GM23338 (cell line): ENCODE results near the gene FRY.

Experiments used
- CREB1 ChIP-seq: fragments of 250-450 bp; sonication (Bioruptor Pico); IDR thresholded peaks from 2 replicates; pipeline ENCODE4 v1.5.0; 2020; ENCODE audit warnings: low read depth, mild to moderate bottlenecking, moderate library complexity
- CTCF ChIP-seq, 2 experiments: fragments of 200-600 bp in 1 of 2; sonication (generic) in 1 of 2; conservative IDR thresholded peaks; 2 replicates each; pipeline versions ENCODE4 v1.5.1 to v1.6.1; 2016 to 2017; ENCODE audit warnings: antibody characterized with exemption in 2 of 2, low read depth in 2 of 2, mild to moderate bottlenecking in 2 of 2, moderate library complexity in 1 of 2
- EZH2 ChIP-seq: fragments of 200-600 bp; sonication (generic); IDR thresholded peaks from one replicate; pipeline ENCODE4 v1.8.0; 2017; ENCODE audit warnings: antibody characterized with exemption, mild to moderate bottlenecking, low read depth; ENCODE audit not compliant: unreplicated experiment
- EZH2phosphoT487 ChIP-seq: fragments of 200-600 bp; sonication (generic); IDR thresholded peaks from one replicate; pipeline ENCODE4 v1.8.1; 2018; ENCODE audit warnings: antibody characterized with exemption; ENCODE audit not compliant: unreplicated experiment
- JUNB ChIP-seq: IDR thresholded peaks from one replicate; pipeline ENCODE4 v1.6.1; 2016; ENCODE audit warnings: antibody characterized with exemption; ENCODE audit not compliant: unreplicated experiment
- NANOG ChIP-seq: IDR thresholded peaks from 2 replicates; pipeline ENCODE4 v1.6.1; 2016; ENCODE audit warnings: antibody characterized with exemption, borderline replicate concordance
- POLR2AphosphoS5 ChIP-seq: IDR thresholded peaks from 2 replicates; pipeline ENCODE4 v1.6.1; 2016; ENCODE audit warnings: antibody characterized with exemption, low read depth
- REST ChIP-seq: IDR thresholded peaks from one replicate; pipeline ENCODE4 v1.6.1; 2018; ENCODE audit warnings: antibody characterized with exemption; ENCODE audit not compliant: unreplicated experiment
- ZNF114 ChIP-seq: fragments of 250-450 bp; sonication (Bioruptor Pico); IDR thresholded peaks from 2 replicates; pipeline ENCODE4 v1.5.0; 2020; ENCODE audit warnings: mild to moderate bottlenecking, moderate library complexity

GRCh38 chr13:32285633-32285965 is 254.0 kb downstream of the FRY start:
- TF ChIP-seq REST (no peak), CTCF (conservative IDR thresholded peaks at IDR 0.05; ENCODE audit: low read depth in 2 of 2) (no peak), CREB1 (CRISPR knock-in tag) (no peak), JUNB (no peak), ZNF114 (CRISPR knock-in tag) (no peak), EZH2 (no peak), POLR2AphosphoS5 (no peak), EZH2phosphoT487 (no peak), NANOG (no peak)
